ENCODE results near the gene TMEM259. TPM values are rescaled to one million over a fixed set of nuclear protein-coding genes. Genes with fewer than 3 reads are reported as not detected.

The TMEM259 gene
- total and polyA plus RNA-seq, 9 of the 15 experiments (the other 6 are each of a cell fraction or from before 2014, with no cell fraction given), result 0.52 to 231 (median 63.6) TPM

- peaks cover 28% of the 10 kb centered on the region; the same call in 1 of the 3 replicates for H3K36me3 ChIP-seq (ENCODE audit: control insufficient read depth, insufficient read depth, low read length)
- no peak overlapping the region for H3K4me2 ChIP-seq (ENCODE audit: insufficient read depth, low read length)
- no peaks in the 10 kb centered on the region for H4K20me1 ChIP-seq (replicated peaks; ENCODE audit: control insufficient read depth, insufficient read depth, low read length)
- CTCF ChIA-PET (ENCODE audit: low intra/inter-chr PET ratio), result no interaction called here
- FAIRE-seq (no peak), ATAC-seq (no peak), DNase-seq (ENCODE audit: extremely low read depth in 1 of 4, low spot score in 3 of 4) (no peak)
- no peak overlapping the region for H3K4me3 ChIP-seq
- peaks cover 0 to 70% of the 10 kb centered on the region in 2 experiments; a peak in 2 of 5 replicates for H3K4me1 ChIP-seq (replicated peaks in 1 of 2; ENCODE audit: control insufficient read depth in 2 of 2, insufficient read depth in 2 of 2, low read length in 2 of 2)
- WGBS (ENCODE audit: insufficient coverage, low coverage, missing lambda C conversion rate), result 65% methylated on average over 27 of the region's 27 CpGs
- no peaks in the 10 kb centered on the region for H3K79me2 ChIP-seq (ENCODE audit: control insufficient read depth, insufficient read depth, low read length)
- no TSS peak for BruUV-seq (replicated peaks)
- peak overlapping the region in 1 of 2 experiments; percentile 45; a peak in 1 of 4 replicates for H3K9ac ChIP-seq (ENCODE audit: insufficient read depth in 1 of 2, low read depth in 2 of 2, low read length in 2 of 2)
- no peak overlapping the region for H2AFZ ChIP-seq (ENCODE audit: low read depth, low read length)
- H3K27me3 ChIP-seq (ENCODE audit: control insufficient read depth in 2 of 2, insufficient read depth in 2 of 2, low read length in 2 of 2), result no peaks in the 10 kb centered on the region
- no peaks in the 10 kb centered on the region for H3K9me1 ChIP-seq (ENCODE audit: control insufficient read depth, insufficient read depth, low read length)
- TF ChIP-seq ATF4 (CRISPR knock-in tag; IDR thresholded peaks at IDR 0.05), result no peak
- TF ChIP-seq CTCF (IDR thresholded peaks at IDR 0.05 in 2 of 3, conservative IDR thresholded peaks at IDR 0.05 in 1 of 3; ENCODE audit: insufficient read depth in 2 of 3, low read depth in 1 of 3, low read length in 3 of 3), result peak in 1 of 3 experiments; percentile 5; a peak in 1 of 6 replicates
- peak; percentile 36 for TF ChIP-seq CTCFL (IDR thresholded peaks at IDR 0.05; ENCODE audit: borderline replicate concordance, insufficient read depth, low read depth, low read length, poor library complexity, severe bottlenecking)
- H3K27ac ChIP-seq (ENCODE audit: extremely low read depth, low read depth, low read length), result no peak overlapping the region
- intact Hi-C loops (cut with micrococcal nuclease), result no loop called here
- in situ Hi-C loops (cut with MboI), result no loop called here
- H3K9me3 ChIP-seq (replicated peaks; ENCODE audit: control insufficient read depth, insufficient read depth, low read depth, low read length), result no peaks in the 10 kb centered on the region
- POLR2A ChIA-PET, result interaction anchor here (0.6 to 1.0 kb wide), 3 partner anchors 10 to 21 kb away, joined by 3 to 4 read pairs (median 3); no protein-coding TSS in a partner anchor
Measured at GRCh38 chr19:1006711-1007398, 14.1 kb downstream of the TMEM259 start.
